ENCODE data around the gene KLHL5. TPM values are rescaled to one million over a fixed set of nuclear protein-coding genes. Genes with fewer than 3 reads are reported as not detected.
"Not testable (repeated sequence)": the region's sequence is repeated elsewhere in the genome, so short reads cannot be mapped to it uniquely, and the experiment has no call there.

The KLHL5 gene
- total and polyA plus RNA-seq, 5 donors from 2014 or later, result 6.8 to 21.5 (median 8.2) TPM

- H3K4me3 ChIP-seq (ENCODE audit: low read depth, low read length), result no peak overlapping the region
- no peaks in the 10 kb centered on the region for H3K9me3 ChIP-seq (ENCODE audit: control insufficient read depth in 2 of 2, low read length in 2 of 2)
- peaks cover 0 to 7% (median 0%) of the 10 kb centered on the region in 7 donors for H3K9me3 Mint-ChIP-seq
- H3K27ac ChIP-seq (ENCODE audit: insufficient read depth, low read length, poor library complexity, severe bottlenecking), result no peak overlapping the region
- no peaks in the 10 kb centered on the region for H3K4me1 Mint-ChIP-seq
- ATAC-seq (ENCODE audit: low read depth in 2 of 2), result no peak
- no peak for DNase-seq
- H3K36me3 ChIP-seq (ENCODE audit: control insufficient read depth, insufficient read depth, low read length), result no peaks in the 10 kb centered on the region
- peaks cover 17% of the 10 kb centered on the region for H3K36me3 Mint-ChIP-seq
- no peaks in the 10 kb centered on the region for H3K27me3 ChIP-seq (ENCODE audit: control insufficient read depth, insufficient read depth, low read length)
- no peaks in the 10 kb centered on the region for H3K27me3 Mint-ChIP-seq
- H3K4me1 ChIP-seq (ENCODE audit: control insufficient read depth, insufficient read depth, low read length, poor library complexity, severe bottlenecking), result no peaks in the 10 kb centered on the region
- H3K4me3 Mint-ChIP-seq, result no peak overlapping the region
- H3K27ac Mint-ChIP-seq, result peak overlapping the region in 1 of 3 donors; percentile 5
These were observed 63.6 kb downstream of the KLHL5 start for GRCh38 chr4:39125600-39125985.

GRCh38 chr4:39126256-39127095 is 64.4 kb downstream of the KLHL5 start:
- Mint-ChIP-seq H3K27ac (no peak overlapping the region), H3K36me3 (peaks cover 16% of the 10 kb centered on the region), H3K27me3 (no peaks in the 10 kb centered on the region), H3K4me3 (no peak overlapping the region), H3K9me3 (peaks cover 0 to 7% (median 0%) of the 10 kb centered on the region in 7 donors), H3K4me1 (no peaks in the 10 kb centered on the region)
- ATAC-seq (ENCODE audit: low read depth in 2 of 2) (no peak), DNase-seq (no peak)
- Histone ChIP-seq H3K27me3 (ENCODE audit: control insufficient read depth, insufficient read depth, low read length) (no peaks in the 10 kb centered on the region), H3K27ac (ENCODE audit: insufficient read depth, low read length, poor library complexity, severe bottlenecking) (no peak overlapping the region), H3K36me3 (ENCODE audit: control insufficient read depth, insufficient read depth, low read length) (no peaks in the 10 kb centered on the region), H3K4me3 (ENCODE audit: low read depth, low read length) (no peak overlapping the region), H3K4me1 (ENCODE audit: control insufficient read depth, insufficient read depth, low read length, poor library complexity, severe bottlenecking) (no peaks in the 10 kb centered on the region), H3K9me3 (ENCODE audit: control insufficient read depth in 2 of 2, low read length in 2 of 2) (no peaks in the 10 kb centered on the region)

DNA sequence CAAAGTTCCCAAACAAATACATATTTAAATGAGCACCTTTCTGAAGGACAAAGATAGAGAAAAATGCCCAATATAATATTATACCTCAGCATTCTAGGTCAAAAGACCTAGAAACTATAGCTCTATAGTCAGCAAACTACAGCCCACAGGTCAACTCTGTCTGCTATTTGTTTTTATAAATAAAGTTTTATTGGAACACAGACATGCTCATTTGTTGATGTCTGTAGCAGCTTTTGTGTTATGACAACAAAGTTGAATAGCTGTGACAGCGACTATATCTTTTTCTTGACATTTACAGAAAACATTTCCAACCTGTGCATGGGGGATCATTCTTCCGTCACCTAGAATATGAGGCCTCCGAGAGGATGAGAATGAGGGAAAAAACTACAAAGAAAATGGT is 71.6 kb downstream of the KLHL5 start:
- Histone ChIP-seq H3K27me3 (ENCODE audit: control insufficient read depth, insufficient read depth, low read length) (no peaks in the 10 kb centered on the region), H3K27ac (ENCODE audit: insufficient read depth, low read length, poor library complexity, severe bottlenecking) (no peak overlapping the region), H3K9me3 (ENCODE audit: control insufficient read depth in 2 of 2, low read length in 2 of 2) (no peaks in the 10 kb centered on the region), H3K4me3 (ENCODE audit: low read depth, low read length) (no peak overlapping the region), H3K4me1 (ENCODE audit: control insufficient read depth, insufficient read depth, low read length, poor library complexity, severe bottlenecking) (peaks cover 5% of the 10 kb centered on the region), H3K36me3 (ENCODE audit: control insufficient read depth, insufficient read depth, low read length) (no peaks in the 10 kb centered on the region)
- Mint-ChIP-seq H3K27me3 (no peaks in the 10 kb centered on the region), H3K9me3 (no peaks in the 10 kb centered on the region), H3K36me3 (peaks cover 13% of the 10 kb centered on the region), H3K4me1 (peaks cover 0 to 9% (median 4%) of the 10 kb centered on the region in 4 donors), H3K27ac (no peak overlapping the region), H3K4me3 (no peak overlapping the region)
- ATAC-seq (ENCODE audit: low read depth in 2 of 2) (no peak), DNase-seq (no peak)

GRCh38 chr4:39134683-39135306 is 72.8 kb downstream of the KLHL5 start:
- Mint-ChIP-seq H3K9me3 (no peaks in the 10 kb centered on the region), H3K27me3 (no peaks in the 10 kb centered on the region), H3K36me3 (peaks cover 11% of the 10 kb centered on the region), H3K4me1 (peaks cover 0 to 9% (median 4%) of the 10 kb centered on the region in 4 donors), H3K27ac (peak overlapping the region in 1 of 3 donors; percentile 67), H3K4me3 (no peak overlapping the region)
- Histone ChIP-seq H3K9me3 (ENCODE audit: control insufficient read depth in 2 of 2, low read length in 2 of 2) (no peaks in the 10 kb centered on the region), H3K36me3 (ENCODE audit: control insufficient read depth, insufficient read depth, low read length) (no peaks in the 10 kb centered on the region), H3K27me3 (ENCODE audit: control insufficient read depth, insufficient read depth, low read length) (no peaks in the 10 kb centered on the region), H3K4me3 (ENCODE audit: low read depth, low read length) (peak overlapping the region; percentile 43), H3K27ac (ENCODE audit: insufficient read depth, low read length, poor library complexity, severe bottlenecking) (no peak overlapping the region), H3K4me1 (ENCODE audit: control insufficient read depth, insufficient read depth, low read length, poor library complexity, severe bottlenecking) (peaks cover 5% of the 10 kb centered on the region)
- DNase-seq (peak in 1 of 3 donors; percentile 17), ATAC-seq (ENCODE audit: low read depth in 2 of 2) (no peak)

DNA sequence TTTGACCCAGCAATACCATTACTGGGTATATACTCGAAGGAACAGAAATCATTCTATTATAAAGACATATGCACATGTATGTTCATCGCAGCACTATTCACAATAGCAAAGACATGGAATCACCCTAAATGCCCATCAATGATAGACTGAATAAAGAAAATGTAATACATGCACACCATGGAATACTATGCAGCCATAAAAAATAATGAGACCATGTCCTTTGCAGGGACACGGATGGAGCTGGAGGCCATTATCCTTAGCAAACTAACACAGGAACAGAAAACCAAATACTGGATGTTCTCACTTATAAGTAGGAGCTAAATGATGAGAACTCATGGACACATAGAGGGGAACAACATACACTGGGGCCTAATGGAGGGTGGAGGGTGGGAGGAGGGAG is 76.2 kb downstream of the KLHL5 start:
- not testable (repeated sequence) for H3K4me3 Mint-ChIP-seq; DNase-seq; H3K27me3 ChIP-seq (ENCODE audit: control insufficient read depth, insufficient read depth, low read length); H3K9me3 Mint-ChIP-seq; H3K36me3 Mint-ChIP-seq; H3K27ac ChIP-seq (ENCODE audit: insufficient read depth, low read length, poor library complexity, severe bottlenecking); H3K9me3 ChIP-seq (ENCODE audit: control insufficient read depth in 2 of 2, low read length in 2 of 2); H3K27ac Mint-ChIP-seq; H3K27me3 Mint-ChIP-seq; H3K36me3 ChIP-seq (ENCODE audit: control insufficient read depth, insufficient read depth, low read length); ATAC-seq (ENCODE audit: low read depth in 2 of 2); H3K4me1 Mint-ChIP-seq; H3K4me3 ChIP-seq (ENCODE audit: low read depth, low read length); H3K4me1 ChIP-seq (ENCODE audit: control insufficient read depth, insufficient read depth, low read length, poor library complexity, severe bottlenecking)

DNA sequence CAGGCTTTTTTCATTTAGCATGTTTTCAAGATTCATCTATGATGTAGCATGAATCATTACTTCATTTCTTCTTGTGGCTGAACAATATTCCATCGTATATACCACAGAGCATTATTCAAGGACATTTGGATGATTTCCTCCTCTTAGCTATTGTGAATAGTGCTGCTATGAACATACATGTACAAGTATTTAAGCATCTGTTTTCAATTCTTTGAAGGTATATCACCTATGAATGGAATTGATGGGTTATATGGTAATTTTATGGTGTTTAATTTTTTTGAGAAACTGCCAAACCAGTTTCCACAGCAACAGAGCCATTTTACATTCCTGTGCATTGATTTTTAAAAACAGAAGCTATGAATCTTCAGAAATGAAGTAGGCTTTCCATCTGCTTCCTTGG is 84.2 kb downstream of the KLHL5 start:
- Histone ChIP-seq H3K9me3 (ENCODE audit: control insufficient read depth in 2 of 2, low read length in 2 of 2) (no peaks in the 10 kb centered on the region), H3K27me3 (ENCODE audit: control insufficient read depth, insufficient read depth, low read length) (no peaks in the 10 kb centered on the region), H3K4me1 (ENCODE audit: control insufficient read depth, insufficient read depth, low read length, poor library complexity, severe bottlenecking) (no peaks in the 10 kb centered on the region), H3K4me3 (ENCODE audit: low read depth, low read length) (no peak overlapping the region), H3K36me3 (ENCODE audit: control insufficient read depth, insufficient read depth, low read length) (no peaks in the 10 kb centered on the region), H3K27ac (ENCODE audit: insufficient read depth, low read length, poor library complexity, severe bottlenecking) (no peak overlapping the region)
- DNase-seq (no peak), ATAC-seq (ENCODE audit: low read depth in 2 of 2) (no peak)
- Mint-ChIP-seq H3K36me3 (no peaks in the 10 kb centered on the region), H3K4me3 (no peak overlapping the region), H3K27me3 (no peaks in the 10 kb centered on the region), H3K27ac (no peak overlapping the region), H3K4me1 (no peaks in the 10 kb centered on the region), H3K9me3 (no peaks in the 10 kb centered on the region)

DNA sequence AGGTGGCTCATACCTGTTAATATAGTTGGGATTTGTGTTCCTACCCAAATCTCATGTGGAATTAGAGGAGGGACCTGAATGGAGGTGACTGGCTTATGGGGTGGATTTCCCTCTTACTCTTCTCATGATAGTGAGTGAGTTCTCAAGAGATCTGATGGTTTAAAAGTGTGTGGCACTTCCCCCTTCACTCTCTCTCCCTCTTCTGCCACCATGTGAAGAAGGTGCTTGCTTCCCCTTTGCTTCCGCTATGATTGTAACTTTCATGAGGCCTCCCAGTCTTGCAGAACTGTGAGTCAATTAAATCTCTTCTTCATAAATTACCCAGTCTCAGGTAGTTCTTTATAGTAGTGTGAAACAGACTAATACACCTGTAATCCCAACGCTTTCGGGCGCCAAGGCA is 92.0 kb downstream of the KLHL5 start:
- Mint-ChIP-seq H3K4me1 (no peaks in the 10 kb centered on the region), H3K4me3 (no peak overlapping the region)
- DNase-seq, result no peak

GRCh38 chr4:39157520-39157919 is 95.5 kb downstream of the KLHL5 start:
- Mint-ChIP-seq H3K36me3 (no peaks in the 10 kb centered on the region), H3K9me3 (no peaks in the 10 kb centered on the region), H3K4me1 (no peaks in the 10 kb centered on the region), H3K4me3 (no peak overlapping the region), H3K27ac (peak overlapping the region in 1 of 3 donors; percentile 18), H3K27me3 (peaks cover 16% of the 10 kb centered on the region)
- H3K27me3 ChIP-seq (ENCODE audit: control insufficient read depth, insufficient read depth, low read length), result no peaks in the 10 kb centered on the region
- H3K36me3 ChIP-seq (ENCODE audit: control insufficient read depth, insufficient read depth, low read length), result no peaks in the 10 kb centered on the region
- no peak for DNase-seq
- no peak for ATAC-seq (ENCODE audit: low read depth in 2 of 2)
- H3K4me3 ChIP-seq (ENCODE audit: low read depth, low read length), result no peak overlapping the region
- H3K27ac ChIP-seq (ENCODE audit: insufficient read depth, low read length, poor library complexity, severe bottlenecking), result no peak overlapping the region
- no peaks in the 10 kb centered on the region for H3K9me3 ChIP-seq (ENCODE audit: control insufficient read depth in 2 of 2, low read length in 2 of 2)
- no peaks in the 10 kb centered on the region for H3K4me1 ChIP-seq (ENCODE audit: control insufficient read depth, insufficient read depth, low read length, poor library complexity, severe bottlenecking)

More for the DNA sequence above, 92.0 kb downstream of the KLHL5 start:
- no peaks in the 10 kb centered on the region for H3K36me3 ChIP-seq (ENCODE audit: control insufficient read depth, insufficient read depth, low read length)
- H3K4me1 ChIP-seq (ENCODE audit: control insufficient read depth, insufficient read depth, low read length, poor library complexity, severe bottlenecking), result no peaks in the 10 kb centered on the region
- no peaks in the 10 kb centered on the region for H3K27me3 ChIP-seq (ENCODE audit: control insufficient read depth, insufficient read depth, low read length)
- H3K27me3 Mint-ChIP-seq, result no peaks in the 10 kb centered on the region
- H3K27ac Mint-ChIP-seq, result no peak overlapping the region
- no peaks in the 10 kb centered on the region for H3K36me3 Mint-ChIP-seq
- no peaks in the 10 kb centered on the region for H3K9me3 ChIP-seq (ENCODE audit: control insufficient read depth in 2 of 2, low read length in 2 of 2)
- H3K27ac ChIP-seq (ENCODE audit: insufficient read depth, low read length, poor library complexity, severe bottlenecking), result no peak overlapping the region
- no peak overlapping the region for H3K4me3 ChIP-seq (ENCODE audit: low read depth, low read length)
- H3K9me3 Mint-ChIP-seq, result no peaks in the 10 kb centered on the region
- ATAC-seq (ENCODE audit: low read depth in 2 of 2), result no peak

All from CD4-positive, CD25-positive, alpha-beta regulatory T cell (primary cell).